ENCODE measurements around the gene VSTM2L.
"Not testable (repeated sequence)": the region's sequence is repeated elsewhere in the genome, so short reads cannot be mapped to it uniquely, and the experiment has no call there.

VSTM2L gene

GRCh38 chr20:37902504-37903313, at the start of gene VSTM2L:
Gene VSTM2L (plus strand): TSS chr20:37903127. CDS start chr20:37903351, 224 bp downstream.
- intact Hi-C loops (cut with DNase I), result no loop called here
- DNase-seq, result peak in 37 of 42 donors; percentile 22 to 73 (median 52)

- no peak for DNase-seq
- intact Hi-C loops (cut with DNase I), result no loop called here
Measured at GRCh38 chr20:37853823-37854375, 49.0 kb upstream of the VSTM2L start.

GRCh38 chr20:37856034-37856433, 46.9 kb upstream of the VSTM2L start:
- DNase-seq; intact Hi-C loops (cut with DNase I): not testable (repeated sequence)

GRCh38 chr20:37856932-37857660, 45.8 kb upstream of the VSTM2L start:
- DNase-seq, result no peak
- intact Hi-C loops (cut with DNase I), result no loop called here

GRCh38 chr20:37859406-37860171, 43.3 kb upstream of the VSTM2L start:
- intact Hi-C loops (cut with DNase I), result no loop called here
- DNase-seq, result no peak

- peak in 6 of 42 donors; percentile 25 to 50 (median 38) for DNase-seq
- intact Hi-C loops (cut with DNase I), result no loop called here
Measured at GRCh38 chr20:37863289-37863688, 39.6 kb upstream of the VSTM2L start.

GRCh38 chr20:37864298-37864697, 38.6 kb upstream of the VSTM2L start:
- DNase-seq, result peak in 1 of 42 donors; percentile 24
- intact Hi-C loops (cut with DNase I), result no loop called here

- DNase-seq, result no peak
- intact Hi-C loops (cut with DNase I), result no loop called here
Measured at GRCh38 chr20:37866051-37866450, 36.9 kb upstream of the VSTM2L start.

- intact Hi-C loops (cut with DNase I), result no loop called here
- peak in 1 of 42 donors; percentile 8 for DNase-seq
Measured at GRCh38 chr20:37867289-37868195, 35.4 kb upstream of the VSTM2L start.

- DNase-seq, result no peak
- intact Hi-C loops (cut with DNase I), result no loop called here
Measured at GRCh38 chr20:37868851-37869333, 34.0 kb upstream of the VSTM2L start.

- no peak for DNase-seq
- intact Hi-C loops (cut with DNase I), result no loop called here
Measured at GRCh38 chr20:37869334-37869861, 33.5 kb upstream of the VSTM2L start.

- DNase-seq, result no peak
- intact Hi-C loops (cut with DNase I), result no loop called here
Measured at GRCh38 chr20:37870294-37870693, 32.6 kb upstream of the VSTM2L start.

- no peak for DNase-seq
- intact Hi-C loops (cut with DNase I), result no loop called here
Measured at GRCh38 chr20:37871751-37872150, 31.2 kb upstream of the VSTM2L start.

- DNase-seq, result no peak
- intact Hi-C loops (cut with DNase I), result no loop called here
Measured at GRCh38 chr20:37872161-37872560, 30.8 kb upstream of the VSTM2L start.

- intact Hi-C loops (cut with DNase I), result no loop called here
Measured at GRCh38 chr20:37873884-37874283, 29.0 kb upstream of the VSTM2L start.

GRCh38 chr20:37875460-37876175, 27.3 kb upstream of the VSTM2L start:
- intact Hi-C loops (cut with DNase I), result no loop called here

More at GRCh38 chr20:37873884-37874283, 29.0 kb upstream of the VSTM2L start:
- peak in 19 of 42 donors; percentile 13 to 64 (median 30) for DNase-seq

GRCh38 chr20:37876863-37877262, 26.1 kb upstream of the VSTM2L start:
- intact Hi-C loops (cut with DNase I), result no loop called here
- DNase-seq, result no peak

More at GRCh38 chr20:37875460-37876175, 27.3 kb upstream of the VSTM2L start:
- DNase-seq, result no peak
